ENCODE results near the gene ARHGEF25. TPM values are rescaled to one million over a fixed set of nuclear protein-coding genes. Genes with fewer than 3 reads are reported as not detected.
"Not testable (repeated sequence)": the region's sequence is repeated elsewhere in the genome, so short reads cannot be mapped to it uniquely, and the experiment has no call there.

The ARHGEF25 gene
- total RNA-seq, 1 donor from 2014 or later: 61.3 TPM

DNA sequence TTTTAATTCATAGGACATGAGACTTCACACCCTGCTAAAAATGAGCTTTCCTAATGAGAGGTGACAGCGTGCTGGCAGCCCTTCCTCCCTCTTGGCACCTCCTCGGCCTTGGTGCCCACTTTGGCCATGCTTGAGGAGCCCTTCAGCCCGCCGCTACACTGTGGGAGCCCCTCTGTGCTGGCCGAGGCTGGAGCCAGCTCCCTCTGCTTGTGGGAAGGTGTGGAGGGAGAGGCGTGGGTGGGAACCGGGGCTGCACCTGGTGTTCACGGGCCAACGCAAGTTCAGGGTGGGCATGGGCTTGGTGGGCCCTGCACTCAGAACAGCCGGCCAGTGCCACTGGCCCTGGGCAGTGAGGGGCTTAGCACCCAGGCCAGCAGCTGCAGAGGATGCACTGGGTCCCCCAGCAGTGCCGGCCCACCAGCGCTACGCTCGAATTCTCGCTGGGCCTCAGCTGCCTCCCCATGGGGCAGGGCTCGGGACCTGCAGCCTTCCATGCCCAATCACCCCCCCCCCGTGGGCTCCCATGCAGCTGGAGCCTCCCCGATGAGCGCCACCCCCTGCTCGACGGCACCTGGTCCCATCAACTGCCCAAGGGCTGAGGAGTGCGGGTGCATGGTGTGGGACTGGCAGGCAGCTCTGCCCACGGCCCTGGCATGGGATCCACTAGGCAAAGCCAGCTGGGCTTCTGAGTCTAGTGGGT lies 44.5 kb downstream of the ARHGEF25 start:
- ATAC-seq (no peak), DNase-seq (ENCODE audit: low spot score) (no peak)
- intact Hi-C loops (cut with DNase I): loop anchor here (10.0 kb wide), 1 partner anchor 549 kb away; no protein-coding TSS in a partner anchor

DNA sequence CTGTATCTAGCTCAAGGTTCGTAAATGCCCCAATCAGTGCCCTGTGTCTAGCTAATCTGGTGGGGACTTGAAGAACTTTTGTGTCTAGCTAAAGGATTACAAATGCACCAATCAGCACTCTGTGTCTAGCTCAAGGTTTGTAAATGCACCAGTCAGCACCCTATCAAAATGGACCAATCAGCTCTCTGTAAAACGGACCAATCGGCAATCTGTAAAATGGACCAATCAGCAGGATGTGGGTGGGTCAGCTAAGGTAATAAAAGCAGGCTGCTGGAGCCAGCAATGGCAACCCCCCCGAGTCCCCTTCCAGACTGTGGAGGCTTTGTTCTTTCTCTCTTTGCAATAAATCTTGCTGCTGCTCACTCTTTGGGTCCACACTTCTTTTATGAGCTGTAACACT lies 45.2 kb downstream of the ARHGEF25 start:
- not testable (repeated sequence) for DNase-seq (ENCODE audit: low spot score); ATAC-seq
- intact Hi-C loops (cut with DNase I): loop anchor here (10.0 kb wide), 1 partner anchor 548 kb away; no protein-coding TSS in a partner anchor

- intact Hi-C loops (cut with DNase I): loop anchor here (10.0 kb wide), 1 partner anchor 547 kb away; no protein-coding TSS in a partner anchor
- ATAC-seq (peak; percentile 83), DNase-seq (ENCODE audit: low spot score) (no peak)
These were observed 46.5 kb downstream of the ARHGEF25 start for GRCh38 chr12:57657744-57658143.

GRCh38 chr12:57658890-57659289 lies 47.7 kb downstream of the ARHGEF25 start:
- DNase-seq (ENCODE audit: low spot score) (no peak), ATAC-seq (no peak)
- intact Hi-C loops (cut with DNase I): loop anchor here (10.0 kb wide), 1 partner anchor 546 kb away; no protein-coding TSS in a partner anchor

GRCh38 chr12:57661376-57661775 lies 50.1 kb downstream of the ARHGEF25 start:
- ATAC-seq (no peak), DNase-seq (ENCODE audit: low spot score) (no peak)
- intact Hi-C loops (cut with DNase I): no loop called here

DNA sequence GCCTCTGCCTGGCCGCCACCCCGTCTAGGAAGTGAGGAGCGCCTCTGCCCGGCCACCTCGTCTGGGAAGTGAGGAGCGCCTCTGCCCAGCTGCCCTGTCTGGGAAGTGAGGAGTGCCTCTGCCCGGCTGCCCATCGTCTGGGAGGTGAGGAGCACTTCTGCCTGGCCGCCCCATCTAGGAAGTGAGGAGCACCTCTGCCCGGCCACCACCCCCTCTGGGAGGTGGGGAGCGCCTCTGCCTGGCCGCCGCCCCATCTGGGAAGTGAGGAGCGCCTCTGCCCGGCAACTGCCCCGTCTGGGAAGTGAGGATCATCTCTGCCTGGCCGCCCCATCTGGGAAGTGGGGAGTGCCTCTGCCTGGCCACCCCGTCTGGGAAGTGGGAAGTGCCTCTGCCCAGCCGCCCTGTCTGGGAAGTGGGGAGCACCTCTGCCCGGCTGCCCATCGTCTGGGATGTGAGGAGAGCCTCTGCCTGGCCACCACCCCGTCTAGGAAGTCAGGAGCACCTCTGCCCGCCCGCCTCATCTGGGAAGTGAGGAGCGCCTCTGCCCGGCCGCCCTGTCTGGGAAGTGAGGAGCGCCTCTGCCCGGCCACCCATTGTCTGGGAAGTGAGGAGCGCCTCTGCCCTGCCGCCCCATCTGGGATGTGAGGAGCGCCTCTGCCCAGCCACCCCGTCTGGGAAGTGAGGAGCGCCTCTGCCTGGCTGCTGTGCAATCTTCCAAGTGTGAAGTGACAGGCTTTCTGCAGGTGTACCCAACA lies 54.0 kb downstream of the ARHGEF25 start:
- DNase-seq (ENCODE audit: low spot score): peak; percentile 60
- intact Hi-C loops (cut with DNase I); ATAC-seq: not testable (repeated sequence)

Other genes starting within 250 kb of the ARHGEF25 start
- 89.6 TPM for gene R3HDM2, start 180.4 kb upstream of the ARHGEF25 start, total RNA-seq
- gene INHBC, start 176.7 kb upstream of the ARHGEF25 start, total RNA-seq: not detected
- gene INHBE, start 156.1 kb upstream of the ARHGEF25 start, total RNA-seq: not detected
- 47.7 TPM for gene GLI1, start 151.7 kb upstream of the ARHGEF25 start, total RNA-seq
- gene ARHGAP9, start 131.6 kb upstream of the ARHGEF25 start, total RNA-seq: 30.8 TPM
- 121 TPM for gene MARS1, start 123.4 kb upstream of the ARHGEF25 start, total RNA-seq
- gene DDIT3, start 90.9 kb upstream of the ARHGEF25 start, total RNA-seq: 34.0 TPM
- gene MBD6, start 88.6 kb upstream of the ARHGEF25 start, total RNA-seq: 76.2 TPM
- gene DCTN2, start 64.2 kb upstream of the ARHGEF25 start, total RNA-seq: 104 TPM
- 5.6 TPM for gene KIF5A, start 61.4 kb upstream of the ARHGEF25 start, total RNA-seq
- gene PIP4K2C, start 20.2 kb upstream of the ARHGEF25 start, total RNA-seq: 26.0 TPM
- gene DTX3, start 6.6 kb upstream of the ARHGEF25 start, total RNA-seq: 42.9 TPM
- 16.6 TPM for gene B4GALNT1, start 21.8 kb downstream of the ARHGEF25 start, total RNA-seq
- 230 TPM for gene OS9, start 82.7 kb downstream of the ARHGEF25 start, total RNA-seq
- gene AGAP2, start 127.3 kb downstream of the ARHGEF25 start, total RNA-seq: 4.0 TPM
- gene TSPAN31, start 133.6 kb downstream of the ARHGEF25 start, total RNA-seq: 37.1 TPM
- gene CDK4, start 140.9 kb downstream of the ARHGEF25 start, total RNA-seq: 54.0 TPM
- 10.6 TPM for gene MARCHF9, start 143.7 kb downstream of the ARHGEF25 start, total RNA-seq
- 0.98 TPM for gene CYP27B1, start 155.6 kb downstream of the ARHGEF25 start, total RNA-seq
- 13.4 TPM for gene METTL1, start 160.7 kb downstream of the ARHGEF25 start, total RNA-seq
- gene EEF1AKMT3, start 161.2 kb downstream of the ARHGEF25 start, total RNA-seq: 11.8 TPM
- 14.6 TPM for gene TSFM, start 171.4 kb downstream of the ARHGEF25 start, total RNA-seq
- 7.3 TPM for gene AVIL, start 207.3 kb downstream of the ARHGEF25 start, total RNA-seq
- gene CTDSP2, start 235.3 kb downstream of the ARHGEF25 start, total RNA-seq: 202 TPM